GM18873 (cell line): Measurements from ENCODE around the gene MYO15A.

Source experiments
- ATAC-seq: cut with Tn5 transposase; IDR thresholded peaks from one replicate; pipeline ENCODE4 v1.9.1; 2021; ENCODE audit warnings: mild to moderate bottlenecking, moderate library complexity, moderate number of reproducible peaks; ENCODE audit not compliant: unreplicated experiment, low FRiP score

Gene MYO15A

GRCh38 chr17:18182110-18182977 lies 73.8 kb downstream of the MYO15A start:
- no peak for ATAC-seq

- peak; percentile 24 for ATAC-seq
Measured at GRCh38 chr17:18182978-18183333, 74.4 kb downstream of the MYO15A start.

DNA sequence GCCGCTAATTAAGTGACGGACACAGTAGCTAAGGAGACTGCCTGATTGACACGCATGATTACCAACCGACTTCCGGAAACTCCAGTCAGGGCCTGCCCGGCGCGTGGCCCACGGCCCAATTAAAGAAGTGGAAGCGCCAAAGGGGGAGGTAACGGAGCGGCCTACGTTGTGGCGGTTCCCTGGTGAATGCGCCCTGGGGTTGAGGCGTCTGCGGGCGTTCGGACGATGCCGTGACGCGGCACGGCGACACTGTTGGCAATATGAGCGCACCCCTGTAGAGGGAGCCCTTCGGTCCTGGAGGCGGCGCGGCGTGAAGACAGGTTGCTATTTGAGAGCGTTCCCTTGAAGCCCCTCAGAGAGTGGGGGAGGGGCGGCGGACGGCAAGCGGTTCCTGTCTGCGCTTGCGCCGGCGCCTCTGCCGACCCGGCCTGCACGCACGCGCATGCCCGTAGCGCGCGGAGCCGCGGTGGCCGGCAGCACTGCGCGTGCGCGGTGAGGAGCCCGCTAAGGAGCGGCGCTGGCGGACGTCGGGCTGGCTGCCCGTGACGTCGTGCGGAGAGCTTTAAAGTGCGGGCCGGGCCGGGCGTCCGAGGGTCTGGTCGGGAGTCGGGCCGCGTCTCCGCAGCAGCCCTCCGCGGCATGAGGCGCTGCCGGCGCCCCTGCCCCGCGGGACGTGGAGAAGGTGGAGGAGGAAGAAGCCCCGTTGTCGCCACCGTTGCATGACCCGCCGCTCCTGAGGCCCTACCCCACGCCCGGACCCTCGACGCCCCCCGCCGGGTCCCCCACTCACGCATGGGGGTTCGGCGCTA lies 75.0 kb downstream of the MYO15A start, which contains the start of gene ALKBH5:
ALKBH5 (plus strand) TSS at position 495 of the 809 bp plus-strand sequence. CDS start 416 bp downstream, outside the sequence.
- peak; percentile 74 for ATAC-seq

DNA sequence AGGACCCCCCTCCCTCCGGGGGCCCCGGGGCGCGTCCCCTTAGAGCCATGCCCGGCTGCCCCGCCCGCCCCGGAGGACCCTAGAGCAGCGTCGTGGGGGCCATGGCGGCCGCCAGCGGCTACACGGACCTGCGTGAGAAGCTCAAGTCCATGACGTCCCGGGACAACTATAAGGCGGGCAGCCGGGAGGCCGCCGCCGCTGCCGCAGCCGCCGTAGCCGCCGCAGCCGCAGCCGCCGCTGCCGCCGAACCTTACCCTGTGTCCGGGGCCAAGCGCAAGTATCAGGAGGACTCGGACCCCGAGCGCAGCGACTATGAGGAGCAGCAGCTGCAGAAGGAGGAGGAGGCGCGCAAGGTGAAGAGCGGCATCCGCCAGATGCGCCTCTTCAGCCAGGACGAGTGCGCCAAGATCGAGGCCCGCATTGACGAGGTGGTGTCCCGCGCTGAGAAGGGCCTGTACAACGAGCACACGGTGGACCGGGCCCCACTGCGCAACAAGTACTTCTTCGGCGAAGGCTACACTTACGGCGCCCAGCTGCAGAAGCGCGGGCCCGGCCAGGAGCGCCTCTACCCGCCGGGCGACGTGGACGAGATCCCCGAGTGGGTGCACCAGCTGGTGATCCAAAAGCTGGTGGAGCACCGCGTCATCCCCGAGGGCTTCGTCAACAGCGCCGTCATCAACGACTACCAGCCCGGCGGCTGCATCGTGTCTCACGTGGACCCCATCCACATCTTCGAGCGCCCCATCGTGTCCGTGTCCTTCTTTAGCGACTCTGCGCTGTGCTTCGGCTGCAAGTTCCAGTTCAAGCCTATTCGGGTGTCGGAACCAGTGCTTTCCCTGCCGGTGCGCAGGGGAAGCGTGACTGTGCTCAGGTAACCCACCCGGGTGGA lies 75.8 kb downstream of the MYO15A start:
- ATAC-seq: no peak

GRCh38 chr17:18185391-18185790 lies 76.8 kb downstream of the MYO15A start:
- ATAC-seq: no peak

DNA sequence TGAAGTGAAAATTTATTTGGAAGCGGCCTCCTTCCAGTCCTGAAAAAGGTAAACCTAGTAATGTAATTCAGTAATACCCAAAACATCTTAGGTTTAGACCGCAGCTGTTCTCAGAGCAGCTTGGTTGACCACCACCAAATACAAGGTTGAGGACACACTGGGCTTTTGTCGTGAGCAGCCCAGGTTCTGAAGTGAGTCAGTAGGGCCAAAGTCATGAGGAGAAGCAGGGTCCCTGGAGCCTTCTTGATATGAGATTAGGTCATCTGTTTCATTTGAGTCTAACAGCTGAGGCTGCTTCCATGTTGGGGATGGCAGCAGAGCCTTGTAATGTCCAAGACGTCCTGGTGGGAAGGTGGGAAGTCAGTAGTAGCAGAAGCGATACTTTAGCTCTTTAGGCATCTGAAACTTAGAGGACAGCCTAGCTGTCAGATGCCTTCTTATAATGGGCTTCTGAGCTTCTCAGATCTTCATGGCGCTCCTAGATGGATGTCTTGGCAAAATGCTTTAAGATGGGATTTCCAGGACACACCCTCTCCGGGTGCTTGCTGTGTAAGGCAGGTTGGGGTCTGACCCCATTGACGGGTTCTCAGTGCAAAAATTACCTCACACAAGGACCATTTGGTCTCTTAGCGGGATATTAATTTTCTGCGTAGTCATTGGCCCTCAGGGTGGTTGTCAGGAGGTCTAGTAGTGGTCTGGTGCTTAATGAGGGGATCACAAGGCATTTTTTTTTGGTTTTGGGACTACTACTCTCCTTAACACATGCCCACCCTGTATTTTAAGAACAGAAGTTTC lies 77.5 kb downstream of the MYO15A start:
- no peak for ATAC-seq

DNA sequence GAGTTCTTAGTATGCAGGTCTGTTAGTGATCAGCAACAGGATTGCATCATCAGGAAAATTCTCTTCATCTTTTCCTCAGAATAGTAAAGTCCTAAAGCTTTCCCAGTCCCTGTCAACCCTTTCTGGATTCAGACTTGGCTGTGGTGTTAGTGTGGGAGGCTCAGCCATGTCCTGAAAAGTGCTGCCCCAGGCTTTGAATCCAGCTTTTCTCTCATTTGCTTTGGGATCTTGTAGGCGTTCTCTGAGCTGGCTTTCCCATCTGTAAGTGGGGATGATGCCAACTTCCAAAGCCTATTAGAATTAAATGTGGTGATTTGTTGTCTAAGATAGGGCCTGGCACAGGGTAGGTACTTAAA lies 78.0 kb downstream of the MYO15A start:
- ATAC-seq: no peak

GRCh38 chr17:18187226-18187625 lies 78.7 kb downstream of the MYO15A start:
- ATAC-seq: no peak

DNA sequence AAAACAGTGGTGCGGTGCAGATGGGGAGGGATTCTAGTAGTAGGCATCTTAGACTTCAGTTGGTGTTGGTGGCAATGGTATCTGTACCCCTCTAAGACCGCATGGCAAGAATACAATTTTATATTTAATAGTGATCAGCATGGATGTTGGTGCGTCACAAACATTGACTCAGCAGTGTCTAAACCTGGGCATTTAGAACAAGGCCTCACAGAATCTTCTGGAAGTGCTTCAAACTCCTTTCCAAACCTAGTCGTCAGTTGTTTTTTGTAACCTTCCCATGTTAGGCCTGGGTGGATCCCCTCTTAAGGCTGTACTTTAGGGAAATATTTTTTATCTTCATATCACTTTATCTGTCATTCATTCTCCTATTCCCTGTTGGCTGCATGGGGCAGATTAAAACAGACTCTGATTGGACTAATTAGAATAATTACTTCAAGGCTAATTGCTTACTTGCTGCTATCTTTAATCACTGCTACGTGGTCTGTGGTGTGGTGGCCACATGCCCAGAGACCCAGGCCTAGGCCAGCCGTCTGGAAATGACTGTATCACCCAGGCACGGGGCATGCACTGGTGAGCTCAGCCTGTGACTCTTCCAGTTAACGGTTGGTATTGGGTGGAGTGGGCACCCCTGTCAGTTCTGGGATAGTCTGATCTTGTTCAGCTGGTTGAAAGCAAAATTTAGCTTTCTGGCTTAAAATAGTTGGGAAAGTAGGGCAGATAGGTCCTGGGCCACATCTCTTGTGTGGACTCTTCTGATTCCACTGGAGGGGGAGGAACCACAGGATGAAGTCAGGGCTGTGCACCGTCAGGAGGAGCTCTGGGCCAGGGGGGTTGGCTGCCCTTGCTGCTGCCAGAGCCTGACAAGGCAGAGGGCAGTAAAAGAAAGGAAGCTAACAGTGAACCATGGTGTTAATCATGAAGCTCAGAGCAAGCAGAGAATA lies 79.5 kb downstream of the MYO15A start:
- no peak for ATAC-seq

DNA sequence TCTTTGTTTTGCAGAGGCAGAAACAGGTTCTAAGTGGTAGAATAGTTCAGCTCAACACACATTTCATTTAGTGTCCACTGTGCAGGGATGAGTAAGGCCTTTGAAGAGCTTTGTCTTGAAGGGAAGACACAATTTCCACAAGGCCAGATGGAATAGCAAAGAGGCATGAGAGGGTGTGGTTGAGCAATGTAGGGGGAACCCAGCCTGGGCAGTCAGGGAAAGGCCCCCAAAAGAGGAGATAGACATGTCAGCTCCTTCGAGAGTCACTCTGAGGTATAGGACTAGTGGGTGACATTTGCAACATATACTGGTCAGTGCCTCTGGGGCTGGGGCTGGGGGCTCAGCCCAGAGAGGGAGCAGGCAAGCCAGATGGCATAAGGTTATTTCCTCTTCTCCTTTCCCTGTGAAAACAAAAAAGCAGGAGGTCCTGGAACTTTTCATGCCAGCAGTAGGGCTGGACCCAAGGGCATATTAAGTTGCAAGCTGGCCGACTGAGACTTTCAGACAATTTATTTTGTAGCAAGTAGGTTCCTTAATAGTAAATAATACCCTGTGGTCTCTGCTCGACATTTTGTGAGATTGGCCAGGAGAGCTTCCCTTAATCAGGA lies 82.2 kb downstream of the MYO15A start:
- no peak for ATAC-seq

DNA sequence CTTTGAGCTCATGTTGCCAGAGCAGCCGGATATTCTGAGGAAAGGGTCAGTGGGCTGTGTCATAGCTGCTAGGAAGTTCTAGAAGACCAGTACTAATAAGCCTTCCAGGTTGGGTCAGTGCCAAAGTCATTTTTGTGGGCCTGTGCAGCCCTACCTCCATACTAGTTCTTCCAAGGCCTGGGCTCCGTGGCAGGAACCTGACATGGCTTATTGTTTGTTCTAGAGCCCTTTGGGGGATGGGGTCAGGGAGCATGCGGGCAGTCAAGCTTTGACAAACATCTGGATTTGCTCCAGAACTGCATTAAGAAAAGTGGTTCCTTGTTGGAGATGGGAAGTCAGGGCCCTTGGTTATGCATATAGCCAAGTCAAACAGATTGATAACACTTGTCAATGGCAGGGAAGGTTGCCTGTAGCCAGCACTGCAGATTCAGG lies 82.7 kb downstream of the MYO15A start:
- no peak for ATAC-seq

DNA sequence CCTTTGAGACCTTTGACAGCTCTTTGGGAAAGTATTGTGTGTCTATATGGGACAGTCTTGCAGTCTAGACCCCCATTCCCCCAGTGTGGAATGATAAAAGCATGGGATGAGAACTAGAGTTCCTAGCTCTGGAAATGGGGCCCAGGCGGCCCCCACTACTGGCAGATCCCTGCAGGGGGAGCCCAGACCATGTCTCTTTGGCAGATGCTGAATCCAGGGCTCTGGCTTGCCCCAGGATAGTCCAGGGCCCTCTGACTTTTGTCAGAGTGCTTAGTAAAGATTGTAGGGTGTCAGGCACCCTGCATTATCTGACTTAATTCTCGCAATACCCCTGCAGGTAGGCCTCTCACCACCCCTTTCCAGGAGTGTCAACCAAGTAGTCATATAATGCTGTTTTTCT lies 83.4 kb downstream of the MYO15A start:
- ATAC-seq: no peak

- no peak for ATAC-seq
Measured at GRCh38 chr17:18194394-18194793, 85.8 kb downstream of the MYO15A start.

GRCh38 chr17:18194804-18195203 lies 86.2 kb downstream of the MYO15A start:
- no peak for ATAC-seq

DNA sequence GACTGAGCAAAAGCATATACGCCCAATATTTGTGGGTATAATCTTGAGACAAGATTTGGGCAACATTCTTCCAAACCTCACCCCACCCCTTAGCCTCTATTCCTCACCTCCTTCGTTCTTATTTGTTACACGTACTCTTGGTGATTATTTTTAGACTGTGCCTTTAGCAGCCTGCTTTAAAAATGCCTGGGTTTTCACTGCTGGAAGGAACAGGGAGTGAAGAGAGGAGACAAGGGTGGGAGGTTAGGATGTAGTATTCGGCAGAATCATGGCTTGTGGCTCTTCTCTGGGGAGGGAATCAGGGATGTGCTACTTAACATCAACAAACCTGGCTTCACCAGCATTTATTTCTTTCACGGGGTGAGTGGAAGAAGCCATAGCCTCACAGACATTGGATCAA lies 86.7 kb downstream of the MYO15A start:
- no peak for ATAC-seq

DNA sequence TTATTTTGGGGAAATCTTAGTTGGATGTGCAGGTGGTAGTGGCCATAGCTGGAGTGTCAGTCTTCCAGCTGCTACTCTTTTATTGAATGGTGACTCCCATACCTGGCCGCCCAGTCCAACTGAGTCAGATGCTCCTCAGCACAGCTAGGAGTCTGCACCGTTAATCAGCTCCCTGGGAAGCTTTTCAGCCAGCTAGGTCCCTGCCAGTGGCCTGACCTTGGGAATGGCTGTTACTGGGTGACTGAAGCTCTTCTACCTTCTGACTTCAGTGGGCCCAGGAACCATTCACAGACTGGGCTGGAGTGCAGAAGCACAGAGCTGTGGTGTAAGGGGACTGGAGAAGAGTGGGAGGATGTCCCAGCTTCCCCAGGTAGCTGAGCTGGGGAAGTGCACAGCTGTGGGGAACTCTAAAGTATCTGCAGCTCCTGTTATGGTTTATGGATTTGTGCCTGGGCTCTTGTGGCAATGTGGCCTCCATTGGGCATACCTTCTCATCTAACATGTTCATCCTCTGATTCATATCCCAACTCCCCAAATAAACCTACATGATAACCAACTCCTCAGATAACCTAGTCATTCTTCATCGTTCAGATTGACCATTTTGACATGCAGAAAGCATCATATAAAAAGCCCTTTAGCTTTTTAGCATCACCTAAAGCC lies 89.1 kb downstream of the MYO15A start:
- ATAC-seq: no peak

- no peak for ATAC-seq
Measured at GRCh38 chr17:18198530-18198929, 90.0 kb downstream of the MYO15A start.

GRCh38 chr17:18201108-18201507 lies 92.6 kb downstream of the MYO15A start:
- no peak for ATAC-seq
